GM12878 (cell line): ENCODE measurements around the gene LHCGR. TPM values are rescaled to one million over a fixed set of nuclear protein-coding genes. Genes with fewer than 3 reads are reported as not detected.

Source experiments
- ATAC-seq: fragments of 200-7000 bp; cut with Tn5 transposase; 3 replicates; pipeline ENCODE4 v1.9.1; 2020; ENCODE audit warnings: mild to moderate bottlenecking, moderate library complexity
- BruUV-seq: library from RNA; stranded (reverse); fragments of 400-500 nt; replicated peaks from 2 replicates; lab custom pipeline; 2021; lab: Mats Ljungman, UMichigan
- CTCF ChIA-PET: fragments of 300-600 bp; sonication (Branson Sonifier 250); formaldehyde crosslinking; extraction: SDS; loops from one replicate; lab custom pipeline; 2021; ENCODE audit warnings: inconsistent platforms; lab: Yijun Ruan, JAX
- POLR2A ChIA-PET: fragments of 350-600 bp; formaldehyde crosslinking; extraction: SDS; loops from one replicate; lab custom pipeline; 2021; ENCODE audit warnings: inconsistent platforms; lab: Charles Lee
- RAD21 ChIA-PET: fragments of 300-600 bp; sonication (Branson Sonifier 250); formaldehyde crosslinking; loops from one replicate; lab custom pipeline; 2023; ENCODE audit warnings: antibody characterized with exemption; ENCODE audit not compliant: unreplicated experiment; lab: Charles Lee
- SMC1A ChIA-PET: fragments of 300-600 bp; sonication (Branson Sonifier 250); formaldehyde crosslinking; loops from one replicate; lab custom pipeline; 2023; ENCODE audit not compliant: unreplicated experiment, uncharacterized antibody; lab: Charles Lee
- DNase-seq: peaks from one replicate; pipeline ENCODE4 v3.0.0-alpha.2; 2011; ENCODE audit warnings: low read depth, low spot score
- FAIRE-seq: peaks from 3 replicates; lab custom pipeline; 2011; peaks lifted over from hg19 to GRCh38; lab: Jason Lieb, UNC
- H2AFZ ChIP-seq: 2 replicates; pipeline ENCODE4 v1.6.0; 2011; ENCODE audit warnings: low read depth, low read length, control low read depth; ENCODE audit not compliant: control insufficient read depth
- H3K27ac ChIP-seq: 2 replicates; pipeline ENCODE4 v1.5.1; 2011; ENCODE audit warnings: control low read depth; ENCODE audit not compliant: control insufficient read depth, insufficient read depth
- H3K27me3 ChIP-seq, 2 experiments: replicated peaks in 1 of 2; 2 replicates each; pipeline versions ENCODE4 v1.6.0 to v1.6.1; 2011; ENCODE audit warnings: low read length in 1 of 2; ENCODE audit not compliant: control insufficient read depth in 2 of 2, insufficient read depth in 2 of 2
- H3K36me3 ChIP-seq, 2 experiments: 2 replicates each; pipeline ENCODE4 v1.5.1; 2011; ENCODE audit warnings: low read length in 1 of 2; ENCODE audit not compliant: control insufficient read depth in 2 of 2, insufficient read depth in 2 of 2
- H3K4me1 ChIP-seq: 2 replicates; pipeline ENCODE4 v1.6.1; 2011; ENCODE audit warnings: mild to moderate bottlenecking, low read length, moderate library complexity, mixed read lengths; ENCODE audit not compliant: control insufficient read depth, insufficient read depth
- H3K4me2 ChIP-seq: 2 replicates; pipeline ENCODE4 v1.6.0; 2011; ENCODE audit warnings: control low read depth; ENCODE audit not compliant: control insufficient read depth, insufficient read depth
- H3K4me3 ChIP-seq: fragments of 200-600 bp; sonication (generic); 2 replicates; pipeline ENCODE4 v1.5.1; 2016
- H3K79me2 ChIP-seq: 2 replicates; pipeline ENCODE4 v1.6.0; 2011; ENCODE audit warnings: low read length; ENCODE audit not compliant: control insufficient read depth, insufficient read depth
- H3K9ac ChIP-seq: 2 replicates; pipeline ENCODE4 v1.8.0; 2011; ENCODE audit warnings: low read length, control low read depth, mixed read lengths; ENCODE audit not compliant: control insufficient read depth, insufficient read depth
- H3K9me3 ChIP-seq: replicated peaks from 3 replicates; pipeline ENCODE4 v1.5.1; 2011; ENCODE audit warnings: mild to moderate bottlenecking, low read length; ENCODE audit not compliant: control insufficient read depth, insufficient read depth
- H4K20me1 ChIP-seq: 2 replicates; pipeline ENCODE4 v1.6.0; 2011; ENCODE audit not compliant: control insufficient read depth, insufficient read depth
- ATF3 ChIP-seq: IDR thresholded peaks from 2 replicates; pipeline ENCODE4 v1.6.1; 2011; ENCODE audit warnings: low read depth, mild to moderate bottlenecking, low read length, moderate library complexity, borderline replicate concordance; ENCODE audit errors: extremely low read depth
- BACH1 ChIP-seq: fragments of 450-650 bp; IDR thresholded peaks from 2 replicates; pipeline ENCODE4 v1.6.1; 2017; ENCODE audit warnings: mild to moderate bottlenecking, borderline replicate concordance
- CBX3 ChIP-seq: fragments of 200-600 bp; sonication (generic); IDR thresholded peaks from 2 replicates; pipeline ENCODE4 v1.6.1; 2016; ENCODE audit warnings: low read depth, borderline replicate concordance
- CHD1 ChIP-seq: IDR thresholded peaks from 2 replicates; pipeline ENCODE4 v1.6.1; 2012; ENCODE audit warnings: low read depth, low read length, improper control_type of control experiment
- EGR1 ChIP-seq, 2 experiments: IDR thresholded peaks; 1 replicate in 1 of 2; 2 replicates in 1 of 2; pipeline ENCODE4 v1.6.1; 2011 to 2012; ENCODE audit warnings: low read depth in 2 of 2, low read length in 2 of 2, borderline replicate concordance in 1 of 2, mild to moderate bottlenecking in 1 of 2, moderate library complexity in 1 of 2
- GATAD2B ChIP-seq: fragments of 450-650 bp; conservative IDR thresholded peaks from 2 replicates; pipeline ENCODE4 v1.6.1; 2017; ENCODE audit warnings: low read depth, mild to moderate bottlenecking, moderate library complexity
- HSF1 ChIP-seq: fragments of 150-350 bp; IDR thresholded peaks from 2 replicates; pipeline ENCODE4 v1.6.1; 2014; ENCODE audit warnings: mild to moderate bottlenecking, low read depth, low read length
- IRF4 ChIP-seq: IDR thresholded peaks from 2 replicates; pipeline ENCODE4 v1.6.1; 2011; ENCODE audit warnings: low read depth, low read length
- KDM1A ChIP-seq: fragments of 200-600 bp; sonication (generic); IDR thresholded peaks from 2 replicates; pipeline ENCODE4 v1.6.1; 2016; ENCODE audit warnings: borderline replicate concordance
- NFYB ChIP-seq: IDR thresholded peaks from 2 replicates; pipeline ENCODE4 v1.6.1; 2011; ENCODE audit warnings: low read depth, mild to moderate bottlenecking, low read length, improper control_type of control experiment, moderate library complexity; ENCODE audit not compliant: insufficient read depth
- NKRF ChIP-seq: fragments of 450-650 bp; conservative IDR thresholded peaks from 2 replicates; pipeline ENCODE4 v1.6.1; 2017; ENCODE audit warnings: mild to moderate bottlenecking, moderate library complexity
- PML ChIP-seq: IDR thresholded peaks from 2 replicates; pipeline ENCODE4 v1.6.1; 2012; ENCODE audit warnings: low read length, inconsistent platforms
- POLR2AphosphoS5 ChIP-seq: IDR thresholded peaks from 2 replicates; pipeline ENCODE4 v1.6.1; 2011; ENCODE audit warnings: mild to moderate bottlenecking, low read length, inconsistent platforms
- SMC3 ChIP-seq: IDR thresholded peaks from 2 replicates; pipeline ENCODE4 v1.6.1; 2011; ENCODE audit warnings: low read length, improper control_type of control experiment, borderline replicate concordance
- ZNF274 ChIP-seq: IDR thresholded peaks from one replicate; pipeline ENCODE4 v1.8.0; 2011; ENCODE audit not compliant: insufficient read length, insufficient read depth
- ZSCAN29 ChIP-seq: fragments of 450-650 bp; IDR thresholded peaks from 2 replicates; pipeline ENCODE4 v1.6.1; 2017; ENCODE audit warnings: mild to moderate bottlenecking, moderate library complexity
- WGBS: methylation state at CpG from one replicate; pipeline ENCODE4 v1.1.6; 2016; ENCODE audit warnings: low lambda C conversion rate; ENCODE audit not compliant: insufficient replicate concordance, insufficient coverage; ENCODE audit errors: missing lambda C conversion rate; 5-methylcytosine and 5-hydroxymethylcytosine counted together
- in situ Hi-C: fragments of 300-500 bp; cut with MboI; formaldehyde crosslinking; loops from 9 replicates; pipeline ENCODE4 v1.14.3; 2018; ENCODE audit warnings: mixed read lengths
- intact Hi-C: fragments of 100-400 bp; cut with micrococcal nuclease; formaldehyde crosslinking; loops from one replicate; pipeline ENCODE4 v1.14.2; 2022; ENCODE audit not compliant: unreplicated experiment
- polyA plus RNA-seq, 11 experiments: library from polyadenylated mRNA; depleted of rRNA in 4 of 11; unstranded in 6 of 11; stranded (reverse) in 5 of 11; fragments of >200 nt; fragmentation: Nextera tagmentation in 4 of 11; fragmentation: Illumina TruSeq in 1 of 11; extraction: Ambion mirVana in 4 of 11; extraction: Trizol in 1 of 11; gene quantifications; 1 replicate in 1 of 11; 2 replicates in 10 of 11; pipeline versions ENCODE4 v1.2.1 to v1.2.3, GENCODE V29; 2011 to 2016; ENCODE audit warnings: inconsistent platforms in 2 of 11, missing spikeins in 2 of 11, low read depth in 1 of 11
- total RNA-seq, 4 experiments: library from RNA; depleted of rRNA in 3 of 4; stranded (reverse); fragments of >200 nt in 3 of 4; fragmentation: Illumina TruSeq in 1 of 4; extraction: Trizol in 1 of 4; gene quantifications; 2 replicates each; pipeline versions ENCODE4 v1.2.1 to v1.2.3, GENCODE V29; 2013 to 2021

LHCGR gene
- total and polyA plus RNA-seq, 10 of the 15 experiments (the other 5 are each of a cell fraction or from before 2014, with no cell fraction given): 0.02 to 1.9 (median 0.13) TPM; not detected in 5

GRCh38 chr2:48781366-48781765 is 25.8 kb upstream of the LHCGR start:
- WGBS: 48% methylated on average over 1 of the region's 1 CpG
- Histone ChIP-seq H3K9me3 (no peaks in the 10 kb centered on the region), H3K9ac (no peak overlapping the region), H3K27me3 (no peaks in the 10 kb centered on the region; a peak in 1 of 4 replicates), H3K79me2 (no peaks in the 10 kb centered on the region), H3K36me3 (no peaks in the 10 kb centered on the region), H4K20me1 (no peaks in the 10 kb centered on the region), H3K27ac (no peak overlapping the region), H3K4me3 (no peak overlapping the region), H2AFZ (no peak overlapping the region), H3K4me2 (no peak overlapping the region), H3K4me1 (no peaks in the 10 kb centered on the region)
- TF ChIP-seq ZSCAN29 (no peak), GATAD2B (no peak), ATF3 (no peak), ZNF274 (no peak), HSF1 (no peak), NKRF (no peak), NFYB (no peak), POLR2AphosphoS5 (no peak), SMC3 (no peak), BACH1 (no peak), CBX3 (no peak), PML (no peak), EGR1 (IDR thresholded peaks at IDR 0.05; ENCODE audit: borderline replicate concordance in 1 of 2, low read depth in 2 of 2, low read length in 2 of 2) (no peak), KDM1A (no peak), CHD1 (no peak), IRF4 (no peak)
- CTCF ChIA-PET: no interaction called here
- in situ Hi-C loops: no loop called here
- SMC1A ChIA-PET: no interaction called here
- DNase-seq (no peak), FAIRE-seq (no peak), ATAC-seq (no peak)
- no TSS peak for BruUV-seq
- intact Hi-C loops: no loop called here
- POLR2A ChIA-PET: no interaction called here
- RAD21 ChIA-PET: no interaction called here
